Panc1 (cell line): Measurements from ENCODE around the gene HSPBP1. TPM values are rescaled to one million over a fixed set of nuclear protein-coding genes. Genes with fewer than 3 reads are reported as not detected.

Source experiments
- ATAC-seq: fragments of 200-7000 bp; cut with Tn5 transposase; 2 replicates; pipeline ENCODE4 v1.9.1; 2020; ENCODE audit warnings: mild to moderate bottlenecking, moderate library complexity
- BruUV-seq: library from RNA; stranded (reverse); fragments of 400-500 nt; replicated peaks from 2 replicates; lab custom pipeline; 2021; lab: Mats Ljungman, UMichigan
- CTCF ChIA-PET: fragments of 300-600 bp; sonication (Branson Sonifier 250); formaldehyde crosslinking; loops from one replicate; lab custom pipeline; 2022; ENCODE audit warnings: antibody characterized with exemption; lab: Charles Lee
- POLR2A ChIA-PET: fragments of 300-600 bp; sonication (Branson Sonifier 250); formaldehyde crosslinking; loops from one replicate; lab custom pipeline; 2022; ENCODE audit warnings: antibody characterized with exemption; lab: Charles Lee
- DNase-seq: peaks from one replicate; pipeline ENCODE4 v3.0.0-alpha.2; 2010; ENCODE audit warnings: low read depth, low spot score
- H3K27ac ChIP-seq: 2 replicates; pipeline ENCODE4 v1.5.1; 2011; ENCODE audit warnings: mild to moderate bottlenecking, low read length, inconsistent platforms
- H3K27me3 ChIP-seq: fragments of 200-500 bp; sonication (Bioruptor generic); 2 replicates; pipeline ENCODE4 v1.6.0; 2014; ENCODE audit warnings: low read length, inconsistent platforms; ENCODE audit not compliant: control insufficient read depth, insufficient read depth
- H3K36me3 ChIP-seq: fragments of 200-500 bp; sonication (Bioruptor generic); 2 replicates; pipeline ENCODE4 v1.5.1; 2014; ENCODE audit warnings: inconsistent platforms, mild to moderate bottlenecking, low read length, moderate library complexity; ENCODE audit not compliant: control insufficient read depth, insufficient read depth
- H3K4me1 ChIP-seq: 2 replicates; pipeline ENCODE4 v1.5.1; 2011; ENCODE audit warnings: inconsistent platforms, mild to moderate bottlenecking, low read length, moderate library complexity; ENCODE audit not compliant: control insufficient read depth, insufficient read depth
- H3K4me3 ChIP-seq, 2 experiments: 2 replicates each; pipeline ENCODE4 v1.5.1; 2011 to 2012; ENCODE audit warnings: low read depth in 2 of 2, low read length in 2 of 2, mild to moderate bottlenecking in 2 of 2, inconsistent platforms in 1 of 2, moderate library complexity in 1 of 2
- H3K9me3 ChIP-seq: fragments of 200-500 bp; sonication (Bioruptor generic); 2 replicates; pipeline ENCODE4 v1.5.1; 2014; ENCODE audit warnings: low read depth, mild to moderate bottlenecking, inconsistent platforms, low read length, moderate library complexity; ENCODE audit not compliant: control insufficient read depth, insufficient read depth
- POLR2AphosphoS5 ChIP-seq: IDR thresholded peaks from 2 replicates; pipeline ENCODE4 v1.6.1; 2012; ENCODE audit warnings: mild to moderate bottlenecking, low read depth, low read length, moderate library complexity
- SIN3A ChIP-seq: IDR thresholded peaks from 2 replicates; pipeline ENCODE4 v1.6.1; 2012; ENCODE audit warnings: low read depth, mild to moderate bottlenecking, low read length, moderate library complexity, borderline replicate concordance; ENCODE audit not compliant: insufficient read depth
- TCF7L2 ChIP-seq: IDR thresholded peaks from 2 replicates; pipeline ENCODE4 v1.6.1; 2011; ENCODE audit warnings: mild to moderate bottlenecking, low read depth, low read length, inconsistent platforms
- in situ Hi-C: cut with HindIII; loops from 2 replicates; pipeline ENCODE4 v1.10.0; 2016; ENCODE audit warnings: low sequenced_read_pairs, low pct_unique_long_range_greater_than_20kb
- intact Hi-C: fragments of 100-400 bp; cut with micrococcal nuclease; formaldehyde crosslinking; loops from one replicate; pipeline ENCODE4 v1.10.0; 2022; ENCODE audit not compliant: unreplicated experiment
- total RNA-seq: library from RNA; stranded (reverse); gene quantifications from one replicate; pipeline ENCODE4 v1.2.1, GENCODE V29; 2021; ENCODE audit not compliant: unreplicated experiment
- TF ChIP-seq, protein P1 (sequence below): fragments of 450-650 bp; IDR thresholded peaks from 2 replicates; pipeline ENCODE4 v1.5.1; 2017; ENCODE audit warnings: mild to moderate bottlenecking
- TF ChIP-seq, protein P2 (sequence below), 2 experiments: IDR thresholded peaks; 2 replicates each; pipeline ENCODE4 v1.6.1; 2011 to 2012; ENCODE audit warnings: low read depth in 2 of 2, control low read depth in 1 of 2, low read length in 1 of 2, mild to moderate bottlenecking in 1 of 2, moderate library complexity in 1 of 2; ENCODE audit not compliant: insufficient read depth in 1 of 2

HSPBP1 gene
- total RNA-seq, 1 experiment from 2014 or later, result 84.2 TPM

DNA sequence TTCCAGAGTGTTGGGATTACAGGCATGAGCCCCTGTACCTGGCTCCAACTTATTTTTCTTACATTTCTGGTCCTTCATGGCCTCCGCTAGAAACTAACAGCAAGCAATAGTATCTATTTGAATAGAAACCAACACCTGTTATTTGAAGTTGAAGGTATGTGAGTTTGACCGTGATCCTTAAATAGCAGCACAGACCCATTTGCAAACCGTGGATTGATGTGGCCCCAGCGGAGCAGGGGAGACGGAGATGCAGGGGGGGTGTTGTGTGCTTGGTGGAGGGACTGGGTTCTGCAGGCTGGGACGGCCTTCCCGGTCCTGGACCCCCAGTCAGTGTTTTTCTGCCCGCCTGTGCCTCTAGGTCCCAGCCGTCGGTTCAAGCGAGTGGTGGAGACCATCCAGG, 28.4 kb upstream of the HSPBP1 start:
- in situ Hi-C loops, result no loop called here
- ChIA-PET CTCF (interaction anchor here (0.8 kb wide), 1 partner anchor 57 kb away, joined by 6 read pairs; no protein-coding TSS in a partner anchor), POLR2A (no interaction called here)
- no peaks in the 10 kb centered on the region for H3K36me3 ChIP-seq
- no peak for TF ChIP-seq TCF7L2
- TF ChIP-seq, protein P1, sequence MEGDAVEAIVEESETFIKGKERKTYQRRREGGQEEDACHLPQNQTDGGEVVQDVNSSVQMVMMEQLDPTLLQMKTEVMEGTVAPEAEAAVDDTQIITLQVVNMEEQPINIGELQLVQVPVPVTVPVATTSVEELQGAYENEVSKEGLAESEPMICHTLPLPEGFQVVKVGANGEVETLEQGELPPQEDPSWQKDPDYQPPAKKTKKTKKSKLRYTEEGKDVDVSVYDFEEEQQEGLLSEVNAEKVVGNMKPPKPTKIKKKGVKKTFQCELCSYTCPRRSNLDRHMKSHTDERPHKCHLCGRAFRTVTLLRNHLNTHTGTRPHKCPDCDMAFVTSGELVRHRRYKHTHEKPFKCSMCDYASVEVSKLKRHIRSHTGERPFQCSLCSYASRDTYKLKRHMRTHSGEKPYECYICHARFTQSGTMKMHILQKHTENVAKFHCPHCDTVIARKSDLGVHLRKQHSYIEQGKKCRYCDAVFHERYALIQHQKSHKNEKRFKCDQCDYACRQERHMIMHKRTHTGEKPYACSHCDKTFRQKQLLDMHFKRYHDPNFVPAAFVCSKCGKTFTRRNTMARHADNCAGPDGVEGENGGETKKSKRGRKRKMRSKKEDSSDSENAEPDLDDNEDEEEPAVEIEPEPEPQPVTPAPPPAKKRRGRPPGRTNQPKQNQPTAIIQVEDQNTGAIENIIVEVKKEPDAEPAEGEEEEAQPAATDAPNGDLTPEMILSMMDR, result no peak
- TF ChIP-seq SIN3A, result no peak
- TF ChIP-seq, protein P2, sequence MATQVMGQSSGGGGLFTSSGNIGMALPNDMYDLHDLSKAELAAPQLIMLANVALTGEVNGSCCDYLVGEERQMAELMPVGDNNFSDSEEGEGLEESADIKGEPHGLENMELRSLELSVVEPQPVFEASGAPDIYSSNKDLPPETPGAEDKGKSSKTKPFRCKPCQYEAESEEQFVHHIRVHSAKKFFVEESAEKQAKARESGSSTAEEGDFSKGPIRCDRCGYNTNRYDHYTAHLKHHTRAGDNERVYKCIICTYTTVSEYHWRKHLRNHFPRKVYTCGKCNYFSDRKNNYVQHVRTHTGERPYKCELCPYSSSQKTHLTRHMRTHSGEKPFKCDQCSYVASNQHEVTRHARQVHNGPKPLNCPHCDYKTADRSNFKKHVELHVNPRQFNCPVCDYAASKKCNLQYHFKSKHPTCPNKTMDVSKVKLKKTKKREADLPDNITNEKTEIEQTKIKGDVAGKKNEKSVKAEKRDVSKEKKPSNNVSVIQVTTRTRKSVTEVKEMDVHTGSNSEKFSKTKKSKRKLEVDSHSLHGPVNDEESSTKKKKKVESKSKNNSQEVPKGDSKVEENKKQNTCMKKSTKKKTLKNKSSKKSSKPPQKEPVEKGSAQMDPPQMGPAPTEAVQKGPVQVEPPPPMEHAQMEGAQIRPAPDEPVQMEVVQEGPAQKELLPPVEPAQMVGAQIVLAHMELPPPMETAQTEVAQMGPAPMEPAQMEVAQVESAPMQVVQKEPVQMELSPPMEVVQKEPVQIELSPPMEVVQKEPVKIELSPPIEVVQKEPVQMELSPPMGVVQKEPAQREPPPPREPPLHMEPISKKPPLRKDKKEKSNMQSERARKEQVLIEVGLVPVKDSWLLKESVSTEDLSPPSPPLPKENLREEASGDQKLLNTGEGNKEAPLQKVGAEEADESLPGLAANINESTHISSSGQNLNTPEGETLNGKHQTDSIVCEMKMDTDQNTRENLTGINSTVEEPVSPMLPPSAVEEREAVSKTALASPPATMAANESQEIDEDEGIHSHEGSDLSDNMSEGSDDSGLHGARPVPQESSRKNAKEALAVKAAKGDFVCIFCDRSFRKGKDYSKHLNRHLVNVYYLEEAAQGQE (IDR thresholded peaks at IDR 0.05; ENCODE audit: insufficient read depth in 1 of 2, low read depth in 2 of 2, low read length in 1 of 2), result no peak
- TF ChIP-seq POLR2AphosphoS5, result no peak
- H3K27ac ChIP-seq, result no peak overlapping the region
- BruUV-seq, result no TSS peak
- H3K9me3 ChIP-seq, result no peaks in the 10 kb centered on the region
- H3K4me3 ChIP-seq, result no peak overlapping the region
- intact Hi-C loops, result no loop called here
- DNase-seq (no peak), ATAC-seq (no peak)
- H3K27me3 ChIP-seq, result no peaks in the 10 kb centered on the region
- H3K4me1 ChIP-seq, result no peaks in the 10 kb centered on the region

DNA sequence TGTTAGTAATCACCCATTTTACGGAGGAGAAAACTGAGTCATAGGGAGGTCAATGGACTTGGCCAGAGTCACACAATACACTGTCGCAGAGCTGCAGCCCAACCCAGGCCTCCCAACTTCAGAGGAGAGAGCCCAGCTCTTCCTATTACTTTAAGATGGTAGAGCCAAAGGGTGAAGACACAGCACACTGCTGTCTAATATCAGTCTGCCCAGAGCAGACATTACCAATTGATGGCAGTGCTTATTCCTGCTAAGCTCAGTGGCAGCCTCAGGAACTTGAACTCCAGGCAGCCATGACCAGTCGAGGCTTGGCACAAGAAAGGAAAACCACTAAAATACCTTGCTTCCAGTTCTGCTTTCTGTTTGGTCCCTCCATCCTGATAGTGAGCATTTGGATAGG, 26.8 kb upstream of the HSPBP1 start:
- Histone ChIP-seq H3K27me3 (no peaks in the 10 kb centered on the region), H3K27ac (no peak overlapping the region), H3K4me1 (no peaks in the 10 kb centered on the region; the same call in 1 of the 2 replicates), H3K4me3 (no peak overlapping the region), H3K9me3 (no peaks in the 10 kb centered on the region), H3K36me3 (no peaks in the 10 kb centered on the region)
- in situ Hi-C loops, result no loop called here
- intact Hi-C loops, result no loop called here
- ATAC-seq, result no peak
- TF ChIP-seq, protein P1, result no peak
- TF ChIP-seq POLR2AphosphoS5 (no peak), SIN3A (no peak), TCF7L2 (no peak)
- TF ChIP-seq, protein P2 (IDR thresholded peaks at IDR 0.05; ENCODE audit: insufficient read depth in 1 of 2, low read depth in 2 of 2, low read length in 1 of 2), result no peak
- ChIA-PET CTCF (interaction anchor here (0.8 kb wide), 1 partner anchor 33 kb away, joined by 3 read pairs; the partner anchor contains the start of gene KMT5C), POLR2A (interaction anchor here (0.6 kb wide), 1 partner anchor 28 kb away, joined by 8 read pairs; no protein-coding TSS in a partner anchor)
- DNase-seq, result no peak
- BruUV-seq, result no TSS peak
